Stimulated activated CD8-positive, alpha-beta memory T cell treated with anti-CD3 and anti-CD28 coated beads, Interleukin-15, amount 100 ng/mL, for 1 hour (primary cell): ENCODE measurements around the gene AK3.

ENCODE experiments used
- DNase-seq: peaks from one replicate; pipeline ENCODE4 v3.0.0-alpha.2; 2020; ENCODE audit warnings: low read depth

Gene AK3

GRCh38 chr9:4748612-4749011 is 7.6 kb upstream of the AK3 start:
- no peak for DNase-seq

DNA sequence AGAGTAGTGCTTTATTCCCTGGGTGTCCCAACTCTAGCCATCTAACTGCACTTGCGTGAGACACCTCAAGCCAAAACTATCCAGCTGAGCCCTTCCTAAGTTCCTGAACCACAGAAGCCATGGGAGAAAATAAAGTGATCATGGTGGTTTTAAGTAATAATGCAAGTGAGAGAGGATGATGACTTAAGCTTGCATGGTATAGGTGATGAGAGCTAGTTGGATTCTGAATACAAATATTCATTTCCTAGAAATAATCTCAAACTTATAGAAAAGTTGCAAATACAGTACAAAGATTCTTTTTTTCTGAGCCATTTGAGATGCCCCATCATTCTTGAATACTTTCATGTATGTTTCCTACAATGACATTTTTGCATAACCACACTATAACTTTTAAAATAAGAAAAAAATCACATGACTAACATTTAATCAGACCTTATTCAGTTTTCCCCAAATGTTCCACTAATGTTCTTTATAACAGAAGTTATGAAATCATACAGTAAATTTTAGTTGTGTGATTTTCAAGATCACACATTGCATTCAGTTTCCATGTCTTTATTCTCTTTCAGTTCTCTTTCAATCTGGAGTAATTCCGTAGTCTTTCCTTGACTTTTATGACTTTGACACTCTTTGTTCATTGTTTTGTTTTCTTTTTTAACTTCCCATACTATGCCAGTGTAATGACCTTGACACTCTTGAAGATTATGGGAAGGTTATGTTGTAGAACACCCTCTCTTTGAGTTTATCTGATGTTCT is 5.5 kb upstream of the AK3 start:
- no peak for DNase-seq

- no peak for DNase-seq
Measured at GRCh38 chr9:4743131-4743875, 2.3 kb upstream of the AK3 start.

DNA sequence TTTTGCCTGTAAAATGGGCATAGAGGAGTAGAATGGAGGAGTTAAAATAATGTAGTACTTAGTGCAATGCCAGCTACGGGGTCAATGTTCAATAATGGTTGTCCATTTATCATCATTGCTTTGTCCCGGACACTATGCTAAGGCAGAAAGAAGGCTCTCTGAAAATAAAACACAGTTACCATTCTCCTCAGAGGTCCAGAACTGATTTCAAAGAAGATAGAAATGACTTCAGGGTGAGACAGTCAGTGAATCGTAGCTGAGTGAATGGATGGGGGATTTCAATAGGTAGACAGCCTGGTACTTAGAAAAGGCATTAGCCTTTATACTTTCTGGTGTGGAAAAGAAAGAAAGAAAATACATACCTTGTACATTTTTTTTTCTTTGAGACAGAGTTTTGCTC is 1.2 kb upstream of the AK3 start:
- DNase-seq: no peak

- DNase-seq: no peak
Measured at GRCh38 chr9:4741365-4742089, 525 bp upstream of the AK3 start.

DNA sequence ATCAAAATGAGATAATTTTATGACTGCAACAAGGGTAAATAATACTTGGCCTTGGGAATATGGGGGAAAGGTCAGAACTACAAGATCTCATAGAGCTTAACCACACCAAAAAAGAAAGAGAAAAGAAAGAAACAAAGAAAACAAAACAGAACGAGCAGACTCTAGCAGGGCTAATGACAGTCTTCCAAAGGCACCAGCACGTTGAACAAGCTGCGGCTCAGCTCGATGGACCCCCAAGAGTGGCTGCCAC is 689 bp downstream of the AK3 start:
- DNase-seq: no peak

DNA sequence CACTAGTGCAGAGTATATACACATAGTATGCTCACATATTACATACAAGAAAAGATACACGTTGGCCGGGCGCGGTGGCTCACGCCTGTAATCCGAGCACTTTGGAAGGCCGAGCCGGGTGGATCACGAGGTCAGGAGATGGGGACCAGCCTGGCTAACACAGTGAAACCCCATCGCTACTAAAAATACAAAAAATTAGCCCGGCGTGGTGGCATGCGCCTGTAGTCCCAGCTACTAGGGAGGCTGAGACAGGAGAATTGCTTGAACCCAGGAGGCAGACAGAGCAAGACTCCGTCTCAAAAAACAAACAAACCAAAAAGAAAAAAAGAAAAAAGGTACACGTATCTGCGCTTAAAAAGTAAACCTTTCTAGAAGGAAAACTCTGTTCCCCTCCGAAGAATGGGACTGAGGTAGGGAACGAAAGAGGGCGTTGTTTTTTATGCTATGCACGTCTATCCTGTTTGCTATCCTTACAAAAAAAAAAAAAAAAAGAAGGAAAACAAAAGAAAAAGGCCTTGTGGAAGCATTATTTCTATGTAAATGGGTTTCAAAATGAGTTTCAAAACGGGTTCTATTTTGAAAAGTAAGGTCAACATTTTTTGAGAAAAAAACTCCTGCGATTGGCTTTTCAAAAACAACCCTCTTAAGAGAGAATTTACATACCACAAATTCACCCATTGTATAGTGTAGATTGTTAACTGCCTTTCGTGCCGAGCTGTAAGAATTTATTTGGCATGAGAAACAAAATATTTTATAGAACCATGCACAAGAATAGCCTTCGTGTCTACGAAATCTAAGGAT is 1.2 kb downstream of the AK3 start:
- DNase-seq: no peak

DNA sequence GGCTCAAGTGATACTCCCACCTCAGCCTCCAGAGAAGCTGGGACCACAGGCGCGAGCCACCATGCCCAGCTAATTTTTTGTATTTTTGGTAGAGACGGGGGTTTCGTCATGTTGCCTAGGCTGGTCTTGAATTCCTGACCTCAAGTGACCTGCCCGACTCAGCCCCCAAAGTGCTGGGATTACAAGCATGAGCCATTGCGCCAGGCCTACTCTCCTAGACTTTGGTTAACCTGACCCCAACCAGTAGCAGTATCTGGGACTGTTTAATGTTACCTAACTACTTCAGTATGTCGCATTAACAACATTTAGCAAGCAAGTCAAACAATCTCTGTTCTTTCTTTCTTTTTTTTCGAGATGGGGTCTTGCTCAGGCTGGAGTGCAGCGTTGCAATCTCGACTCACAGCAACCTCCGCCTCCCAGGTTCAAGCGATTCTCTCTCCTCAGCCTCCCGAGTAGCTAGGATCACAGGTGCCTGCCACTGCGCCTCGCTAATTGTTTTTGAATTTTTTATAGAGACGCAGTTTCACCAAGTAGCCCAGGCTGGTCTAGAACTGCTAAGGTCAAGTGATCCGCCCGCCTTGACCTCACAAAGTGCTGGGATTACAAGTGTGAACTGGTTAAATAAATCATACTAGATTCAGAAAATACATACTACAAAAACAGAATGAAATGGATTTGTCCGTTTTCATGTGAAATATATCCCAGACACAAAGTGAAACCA is 2.0 kb downstream of the AK3 start:
- DNase-seq: no peak

- no peak for DNase-seq
Measured at GRCh38 chr9:4734150-4734549, 6.9 kb downstream of the AK3 start.

DNA sequence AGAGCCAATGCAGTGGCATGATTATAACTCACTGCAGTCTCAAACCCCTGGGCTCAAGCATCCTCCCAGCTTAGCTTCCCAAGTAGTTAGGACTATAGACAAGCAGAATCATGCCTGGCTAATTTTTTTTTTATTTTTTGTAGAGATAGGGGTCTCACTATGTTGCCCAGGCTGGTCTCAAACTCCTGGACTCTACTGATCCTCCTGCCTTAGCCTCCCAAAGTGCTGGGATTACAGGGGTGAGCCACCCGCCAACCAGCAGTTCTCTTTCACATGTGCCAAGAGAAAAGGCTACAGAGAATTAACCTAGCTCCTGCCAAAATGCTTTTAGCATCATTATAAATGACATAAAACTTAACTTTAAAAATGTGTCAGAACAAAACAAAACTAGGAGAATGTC is 8.1 kb downstream of the AK3 start:
- DNase-seq: no peak

GRCh38 chr9:4727593-4727992 is 13.4 kb downstream of the AK3 start:
- DNase-seq: no peak

DNA sequence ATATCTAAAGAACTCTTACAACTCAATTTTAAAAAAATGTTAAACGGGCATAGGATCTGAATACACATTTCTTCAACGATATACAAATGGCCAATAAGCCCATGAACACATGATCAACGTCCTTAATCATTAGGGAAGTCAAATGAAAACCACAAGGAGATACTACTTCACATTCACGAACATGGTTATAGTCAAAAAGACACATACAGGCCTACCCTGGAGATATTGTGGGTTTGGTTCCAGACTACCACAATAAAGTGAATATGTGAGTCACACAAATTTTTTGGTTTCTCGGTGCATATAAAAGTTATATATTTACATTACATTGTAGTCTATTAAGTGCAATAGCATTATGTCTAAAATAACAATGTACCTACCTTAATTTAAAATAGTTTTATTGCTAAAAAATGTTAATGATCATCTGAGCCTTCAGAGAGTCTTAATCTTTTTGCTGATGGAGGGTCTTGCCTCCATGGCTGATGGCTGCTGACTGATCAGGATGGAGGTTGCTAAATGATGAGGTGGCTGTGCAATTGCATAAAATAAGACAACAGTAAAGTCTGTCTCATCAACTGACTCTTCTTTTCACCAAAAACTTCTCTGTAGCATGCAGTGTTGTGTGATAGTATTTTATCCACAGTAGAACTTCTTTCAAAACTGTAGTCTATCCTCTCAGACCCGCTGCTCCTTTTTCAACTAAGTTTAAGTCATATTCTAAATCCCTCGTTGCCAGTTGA is 15.1 kb downstream of the AK3 start:
- no peak for DNase-seq

DNA sequence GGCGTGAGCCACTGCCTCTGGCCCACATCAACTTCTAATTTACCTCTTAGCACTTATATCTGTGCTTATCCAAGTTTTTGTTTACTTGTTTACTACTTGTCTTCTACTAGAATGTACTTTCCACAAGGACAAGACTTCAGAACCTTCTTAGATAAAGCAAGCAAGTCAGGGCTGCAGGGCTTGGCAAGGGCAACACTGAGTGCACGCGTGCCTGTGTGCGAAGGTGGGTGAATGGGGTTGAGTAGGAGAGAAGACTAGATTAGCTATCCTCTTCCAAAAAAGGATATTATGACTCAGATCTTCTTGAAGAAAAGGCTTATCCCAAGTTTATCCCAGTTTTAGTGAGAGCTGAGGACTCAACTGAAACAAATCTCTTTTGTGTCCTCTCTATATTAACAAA is 19.3 kb downstream of the AK3 start:
- no peak for DNase-seq

- DNase-seq: no peak
Measured at GRCh38 chr9:4718911-4719310, 22.1 kb downstream of the AK3 start.

DNA sequence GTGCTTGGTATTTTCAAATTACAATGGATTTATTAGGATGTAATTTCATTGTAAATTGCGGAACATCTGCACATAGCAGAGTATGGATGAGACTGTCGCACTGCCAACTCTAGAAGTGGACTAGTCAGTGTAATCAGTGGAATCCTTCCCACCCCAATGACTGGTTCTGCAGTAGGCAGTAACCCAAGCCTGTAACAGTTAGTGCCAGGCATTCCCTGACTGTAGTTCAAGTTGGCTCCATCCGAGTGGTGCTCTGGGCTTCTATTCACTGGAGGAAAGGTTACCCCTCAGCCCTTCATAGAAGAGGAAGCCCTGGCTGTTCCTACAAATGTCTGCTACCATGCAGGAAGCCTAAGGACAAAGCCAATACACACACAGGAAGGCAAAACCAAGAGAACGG is 23.2 kb downstream of the AK3 start:
- no peak for DNase-seq

GRCh38 chr9:4716163-4716562 is 24.8 kb downstream of the AK3 start:
- no peak for DNase-seq

DNA sequence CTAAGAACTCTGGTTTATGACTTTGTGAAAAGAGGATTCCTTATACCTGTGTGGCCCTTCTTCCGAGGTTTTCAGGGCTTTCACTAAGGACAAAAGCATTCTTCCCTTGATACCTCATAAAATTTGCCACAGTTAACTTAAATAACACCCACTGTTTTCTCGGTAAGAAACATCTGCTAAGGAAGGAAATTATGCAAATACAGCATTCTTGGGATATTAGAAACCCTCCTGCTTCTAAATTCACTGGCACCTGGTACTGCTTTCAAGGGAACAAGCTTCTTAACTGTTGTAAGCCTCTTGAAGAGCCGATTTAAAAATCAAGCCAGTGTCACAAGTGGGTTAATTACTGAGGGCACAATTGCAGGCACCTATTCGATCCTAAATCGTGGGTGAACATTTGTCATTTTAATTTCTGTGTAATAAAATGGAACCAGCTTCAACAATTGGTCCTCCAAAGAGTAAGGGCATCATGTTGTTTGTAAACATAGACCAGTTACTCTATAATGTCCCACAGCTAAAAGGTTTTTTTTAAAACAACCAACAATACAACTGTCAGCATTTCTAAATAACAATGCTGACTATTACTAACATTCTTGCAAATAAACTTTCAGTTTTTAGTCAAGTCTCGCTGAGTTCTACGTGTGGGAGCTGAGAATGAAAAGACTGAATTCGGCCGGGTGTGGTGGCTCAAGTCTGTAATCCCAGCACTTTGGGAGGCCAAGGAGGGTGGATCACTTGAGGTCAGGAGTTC is 26.6 kb downstream of the AK3 start:
- no peak for DNase-seq

GRCh38 chr9:4713849-4714248 is 27.2 kb downstream of the AK3 start:
- DNase-seq: no peak

GRCh38 chr9:4709380-4709779 is 31.6 kb downstream of the AK3 start:
- no peak for DNase-seq

DNA sequence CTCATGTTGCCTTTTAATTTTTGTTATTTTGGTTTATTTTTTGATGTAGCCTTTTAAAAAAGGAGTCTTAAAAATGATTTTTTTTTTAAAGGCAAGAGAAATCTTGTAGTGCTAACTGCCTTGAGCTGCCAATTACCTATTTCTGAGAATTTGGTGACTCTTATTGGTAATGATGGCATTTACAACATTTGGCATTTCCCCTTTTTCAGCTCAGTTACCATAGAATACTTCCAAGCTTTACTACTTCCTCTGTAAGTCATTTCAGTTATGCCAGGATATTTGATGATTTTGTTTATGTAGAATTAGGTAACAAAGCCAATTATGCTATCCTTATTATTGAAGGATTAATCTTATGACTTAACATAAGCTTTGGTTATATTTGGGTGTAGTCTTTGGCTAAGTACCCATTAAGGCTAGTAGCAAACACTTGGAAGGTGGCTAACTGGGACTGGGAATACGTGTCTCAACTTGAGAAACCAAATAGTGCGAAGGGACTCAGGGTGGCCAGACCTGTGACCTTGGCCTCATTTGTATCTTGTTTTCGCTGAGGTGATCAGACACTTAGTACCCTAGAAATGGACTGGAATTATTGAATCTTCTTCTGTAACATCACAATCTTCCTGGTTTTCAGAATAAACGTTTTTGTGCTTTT is 33.9 kb downstream of the AK3 start:
- DNase-seq: no peak
